ENCODE data around the gene CDK8.
"Not testable (repeated sequence)": the region's sequence is repeated elsewhere in the genome, so short reads cannot be mapped to it uniquely, and the experiment has no call there.

CDK8 gene

DNA sequence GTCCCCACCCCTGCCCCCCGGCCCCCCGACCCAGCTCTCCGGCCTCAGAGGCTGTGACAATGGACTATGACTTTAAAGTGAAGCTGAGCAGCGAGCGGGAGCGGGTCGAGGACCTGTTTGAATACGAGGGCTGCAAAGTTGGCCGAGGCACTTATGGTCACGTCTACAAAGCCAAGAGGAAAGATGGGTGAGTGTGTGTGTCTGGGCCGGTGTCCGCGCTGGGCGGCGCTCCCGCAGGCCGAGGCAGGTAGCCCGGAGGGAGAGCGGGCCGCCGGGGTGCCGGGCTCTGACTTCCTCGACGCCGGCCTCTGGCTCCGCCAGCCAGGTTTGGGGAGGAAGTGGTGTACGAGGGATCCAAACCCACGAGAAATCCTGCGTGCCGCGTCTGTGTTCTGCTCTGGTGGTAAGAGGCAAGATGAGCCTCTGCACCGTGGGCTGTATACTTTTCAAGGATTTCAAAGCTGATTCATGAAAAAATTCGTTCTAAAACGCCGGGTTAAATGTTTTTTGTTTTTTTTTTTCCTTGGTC is 718 bp downstream of the CDK8 start:
- no peak for DNase-seq

GRCh38 chr13:26255115-26255514 is 1.2 kb downstream of the CDK8 start:
- no peak for DNase-seq

- DNase-seq, result no peak
Measured at GRCh38 chr13:26255691-26256277, 1.9 kb downstream of the CDK8 start.

- no peak for DNase-seq
Measured at GRCh38 chr13:26257049-26257448, 3.1 kb downstream of the CDK8 start.

DNA sequence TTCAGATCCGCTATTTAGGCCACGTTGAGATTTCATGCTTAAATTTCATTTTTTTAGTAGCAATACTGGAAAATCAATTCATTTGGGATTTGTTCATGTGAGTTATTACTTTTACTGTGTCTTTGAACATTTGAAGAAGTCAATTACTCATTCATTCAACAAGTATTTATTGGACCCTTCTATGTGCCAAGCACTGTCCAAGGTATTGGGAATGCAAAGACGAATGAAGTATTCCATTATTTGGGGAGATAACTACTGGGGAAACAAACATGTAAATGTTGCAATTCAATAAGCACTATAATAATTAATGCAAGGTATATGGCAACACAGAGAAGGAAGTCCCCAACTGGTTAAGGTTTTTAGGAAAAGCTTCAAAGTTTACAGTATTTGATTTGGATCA is 5.7 kb downstream of the CDK8 start:
- no peak for DNase-seq

- DNase-seq, result no peak
Measured at GRCh38 chr13:26262156-26262555, 8.2 kb downstream of the CDK8 start.

- DNase-seq, result no peak
Measured at GRCh38 chr13:26266311-26266710, 12.4 kb downstream of the CDK8 start.

DNA sequence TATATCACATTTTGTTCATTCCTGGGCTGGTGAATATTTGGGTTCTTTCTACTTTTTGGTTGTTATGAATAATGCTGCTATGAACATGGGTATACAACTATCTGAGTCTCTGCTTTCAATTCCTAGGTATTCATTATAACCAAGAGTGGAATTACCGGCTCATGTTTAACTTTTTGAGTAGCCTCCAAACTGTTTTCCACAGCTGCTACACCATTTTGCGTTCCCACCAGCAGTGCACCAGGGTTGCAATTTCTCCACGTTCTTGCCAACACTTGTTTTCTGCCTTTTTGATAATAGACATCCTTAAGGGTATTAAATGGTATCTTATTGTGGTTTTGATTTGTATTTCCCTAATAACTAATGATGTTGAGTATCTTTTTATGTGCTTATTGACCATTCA is 16.8 kb downstream of the CDK8 start:
- no peak for DNase-seq

DNA sequence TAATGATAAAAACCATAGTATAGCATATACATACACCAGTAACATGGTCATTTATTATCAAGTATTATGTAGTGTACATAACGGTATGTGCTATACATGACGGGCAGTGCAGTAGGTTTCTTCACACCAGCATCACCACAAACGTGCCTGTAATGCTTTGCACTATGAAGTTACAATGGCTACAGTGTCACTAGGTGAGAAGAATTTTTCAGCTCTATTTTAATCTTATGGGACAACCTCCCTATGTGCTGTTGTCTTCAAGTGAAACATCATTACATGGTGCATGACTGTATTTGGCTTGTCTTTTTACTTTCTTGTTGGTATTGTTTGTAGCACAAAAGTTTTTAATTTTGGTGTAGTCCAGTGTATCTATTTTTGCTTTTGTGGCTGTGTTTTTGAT is 18.7 kb downstream of the CDK8 start:
- DNase-seq, result no peak

GRCh38 chr13:26280295-26280694 is 26.4 kb downstream of the CDK8 start:
- DNase-seq, result no peak

GRCh38 chr13:26280822-26281221 is 26.9 kb downstream of the CDK8 start:
- DNase-seq, result no peak

GRCh38 chr13:26285911-26286310 is 32.0 kb downstream of the CDK8 start:
- not testable (repeated sequence) for DNase-seq

DNA sequence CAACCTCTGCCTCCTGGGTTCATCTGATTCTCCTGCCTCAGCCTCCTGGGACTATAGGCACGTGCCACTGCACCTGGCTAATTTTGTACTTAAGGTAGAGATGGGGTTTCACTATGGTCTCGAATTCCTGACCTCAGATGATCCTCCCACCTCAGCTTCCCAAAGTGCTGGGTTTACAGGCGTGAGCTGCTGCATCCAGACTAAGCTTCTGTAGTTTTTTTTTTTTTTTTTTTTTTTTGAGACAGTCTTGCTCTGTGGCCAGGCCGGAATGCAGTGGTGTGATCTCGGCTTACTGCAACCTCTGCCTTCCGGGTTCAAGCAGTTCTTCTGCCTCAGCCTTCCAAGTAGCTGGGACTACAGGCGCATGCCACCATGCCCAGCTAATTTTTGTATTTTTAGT is 34.9 kb downstream of the CDK8 start:
- DNase-seq, result not testable (repeated sequence)

- DNase-seq, result no peak
Measured at GRCh38 chr13:26295812-26296211, 41.9 kb downstream of the CDK8 start.

- no peak for DNase-seq
Measured at GRCh38 chr13:26299168-26299750, 45.3 kb downstream of the CDK8 start.

GRCh38 chr13:26300140-26300539 is 46.2 kb downstream of the CDK8 start:
- DNase-seq, result no peak

DNA sequence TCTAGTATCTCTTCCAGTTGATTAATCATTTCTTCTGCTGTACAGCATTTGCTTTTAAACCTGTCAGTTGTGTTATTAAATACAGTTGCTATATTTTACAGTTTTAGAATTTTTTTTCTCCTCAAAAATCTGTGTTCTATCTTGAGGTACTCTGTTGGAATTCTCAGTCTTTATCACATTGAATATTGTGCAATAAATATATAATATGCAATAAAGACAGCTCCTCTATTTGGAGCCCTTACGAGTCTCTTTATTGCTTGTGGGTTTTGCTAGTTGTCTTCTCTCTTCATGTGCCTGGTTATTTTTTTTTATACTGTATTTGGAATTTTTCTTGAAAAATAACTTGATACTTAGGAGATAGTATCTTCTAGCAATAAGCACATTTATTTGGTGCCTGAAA is 51.7 kb downstream of the CDK8 start:
- no peak for DNase-seq

GRCh38 chr13:26307701-26308100 is 53.8 kb downstream of the CDK8 start:
- DNase-seq, result no peak

DNA sequence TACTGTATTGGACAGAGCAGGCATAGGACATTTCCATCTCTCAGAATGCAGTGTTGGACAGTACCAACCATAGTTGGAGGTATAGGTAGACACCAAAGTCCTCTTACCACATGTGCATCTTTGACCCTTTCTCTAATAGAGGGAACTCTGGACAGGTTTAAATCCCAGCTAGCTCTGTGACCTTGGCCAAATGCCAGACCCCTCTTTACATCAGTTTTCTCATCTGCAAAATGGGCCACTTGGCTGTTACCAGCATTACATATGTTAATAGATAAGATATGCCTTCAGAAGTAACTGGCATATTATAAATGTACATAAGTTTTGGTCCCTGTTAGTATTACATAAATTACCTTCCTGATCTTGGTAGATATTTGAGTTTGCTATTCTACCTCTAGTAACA is 54.3 kb downstream of the CDK8 start:
- DNase-seq, result no peak

DNA sequence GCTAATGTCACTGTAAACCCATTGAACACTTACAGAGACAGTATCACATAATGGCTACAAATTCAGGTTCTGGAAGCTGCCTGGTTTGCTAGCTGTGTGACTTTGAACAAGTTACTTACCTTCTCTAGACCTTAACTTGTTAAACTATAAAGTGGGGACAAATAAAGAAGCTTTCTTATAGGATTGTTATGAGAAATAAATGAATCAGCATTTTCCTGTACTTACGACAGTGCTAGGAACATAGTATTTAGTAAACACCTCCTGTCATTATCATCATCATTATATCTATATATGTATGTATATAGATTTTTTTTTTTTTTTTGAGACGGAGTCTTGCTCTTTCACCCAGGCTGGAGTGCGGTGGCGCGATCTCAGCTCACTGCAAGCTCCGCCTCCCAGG is 54.9 kb downstream of the CDK8 start:
- DNase-seq, result no peak

- DNase-seq, result no peak
Measured at GRCh38 chr13:26310003-26310402, 56.1 kb downstream of the CDK8 start.

DNA sequence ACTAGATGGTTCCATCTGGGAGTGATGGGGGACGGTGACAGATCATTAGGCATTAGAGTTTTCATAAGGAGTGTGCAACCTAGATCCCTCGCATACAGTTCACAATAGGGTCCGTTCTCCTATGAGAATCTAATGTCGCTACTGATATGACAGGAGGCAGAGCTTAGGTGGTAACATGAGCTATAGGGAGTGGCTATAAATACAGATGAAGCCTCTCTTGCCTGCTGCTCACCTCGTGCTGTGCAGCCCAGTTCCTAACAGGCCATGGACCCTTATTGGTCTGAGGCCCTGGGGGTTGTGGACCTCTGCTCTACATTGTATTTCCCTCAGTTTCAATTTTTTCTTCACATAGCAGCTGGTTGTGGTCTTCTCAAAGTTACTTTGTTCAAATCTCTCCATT is 56.5 kb downstream of the CDK8 start:
- no peak for DNase-seq

- not testable (repeated sequence) for DNase-seq
Measured at GRCh38 chr13:26312019-26312418, 58.1 kb downstream of the CDK8 start.

GRCh38 chr13:26316095-26316494 is 62.2 kb downstream of the CDK8 start:
- not testable (repeated sequence) for DNase-seq

DNA sequence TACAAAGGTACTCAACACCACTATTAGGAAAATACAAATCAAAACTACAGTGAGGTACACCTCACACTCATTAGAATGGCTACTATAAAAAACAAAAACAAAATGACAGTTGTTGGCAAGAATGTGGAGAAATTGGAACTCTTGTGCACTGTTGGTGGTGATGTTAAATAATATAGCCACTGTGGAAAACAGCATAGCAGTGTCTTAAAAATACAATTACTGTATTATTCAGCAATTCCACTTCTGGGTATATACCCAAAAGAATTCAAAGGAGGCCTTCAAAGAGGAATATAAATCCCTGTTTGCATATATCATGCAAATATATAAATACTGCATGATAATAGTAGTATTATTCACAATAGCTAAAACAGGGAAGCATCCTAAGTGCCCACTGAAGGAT is 66.8 kb downstream of the CDK8 start:
- no peak for DNase-seq

Measured in NCI-H1436 treated with DMSO at 0.1 percent for 48 hours (cell line).